Astrocyte of the cerebellum (primary cell): Measurements from ENCODE around the gene SLC38A10.
A peak's percentile ranks its signal among the peaks of the same experiment; 100 is the strongest.

Experiments used
- DNase-seq: peaks from one replicate; pipeline ENCODE4 v3.0.0-alpha.2; 2011; ENCODE audit warnings: low read depth
- H3K4me3 ChIP-seq: 2 replicates; pipeline ENCODE4 v1.5.1; 2011; ENCODE audit warnings: mild to moderate bottlenecking, low read depth, low read length, moderate library complexity
- CTCF ChIP-seq: IDR thresholded peaks from 2 replicates; pipeline ENCODE4 v1.5.1; 2012; ENCODE audit warnings: low read length, low read depth, moderate library complexity, mild to moderate bottlenecking; ENCODE audit errors: missing control alignments
- in situ Hi-C: cut with HindIII; loops from 2 replicates; pipeline ENCODE4 v1.10.0; 2017; ENCODE audit warnings: low sequenced_read_pairs

The SLC38A10 gene

GRCh38 chr17:81330884-81331245, 35.8 kb upstream of the SLC38A10 start:
- in situ Hi-C loops: no loop called here
- H3K4me3 ChIP-seq: no peak overlapping the region
- DNase-seq: no peak
- no peak for TF ChIP-seq CTCF

- in situ Hi-C loops: no loop called here
- no peak for TF ChIP-seq CTCF
Measured at GRCh38 chr17:81329927-81330883, 35.1 kb upstream of the SLC38A10 start.

GRCh38 chr17:81328978-81329926, 34.1 kb upstream of the SLC38A10 start:
- no peak overlapping the region for H3K4me3 ChIP-seq
- TF ChIP-seq CTCF: no peak
- peak; percentile 60 for DNase-seq
- in situ Hi-C loops: no loop called here

More at GRCh38 chr17:81329927-81330883, 35.1 kb upstream of the SLC38A10 start:
- H3K4me3 ChIP-seq: no peak overlapping the region
- no peak for DNase-seq

- in situ Hi-C loops: no loop called here
- no peak for TF ChIP-seq CTCF
- DNase-seq: no peak
- no peak overlapping the region for H3K4me3 ChIP-seq
Measured at GRCh38 chr17:81328489-81328888, 33.4 kb upstream of the SLC38A10 start.

GRCh38 chr17:81325714-81326358, 30.7 kb upstream of the SLC38A10 start:
- no peak overlapping the region for H3K4me3 ChIP-seq
- in situ Hi-C loops: no loop called here
- no peak for TF ChIP-seq CTCF

More at GRCh38 chr17:81325714-81326358, 30.7 kb upstream of the SLC38A10 start:
- DNase-seq: no peak
